GM19452 (cell line): ENCODE data around the gene SPIRE1.

Experiments used
- ATAC-seq: cut with Tn5 transposase; IDR thresholded peaks from one replicate; pipeline ENCODE4 v1.9.1; 2021; ENCODE audit not compliant: unreplicated experiment

SPIRE1 gene

GRCh38 chr18:12657684-12658425 lies at the start of gene SPIRE1:
Gene SPIRE1, minus strand, starts transcription at chr18:12658107. Its CDS starts 241 bp downstream, at chr18:12657866.
- ATAC-seq = peak; percentile 76

GRCh38 chr18:12703664-12704063 lies 45.8 kb upstream of the SPIRE1 start:
- ATAC-seq = no peak

GRCh38 chr18:12703096-12703567 lies 45.2 kb upstream of the SPIRE1 start:
- ATAC-seq = no peak

- peak; percentile 81 for ATAC-seq
These were observed 44.6 kb upstream of the SPIRE1 start, which contains the start of the genes CEP76 and PSMG2 for GRCh38 chr18:12702221-12703095. Gene CEP76, minus strand, starts transcription at chr18:12702723. Its CDS starts 175 bp downstream, at chr18:12702548. Gene PSMG2, plus strand, starts transcription at chr18:12703042. Its CDS starts 66 bp downstream, at chr18:12703108.

GRCh38 chr18:12701161-12701560 lies 43.3 kb upstream of the SPIRE1 start:
- no peak for ATAC-seq

- no peak for ATAC-seq
These were observed 41.8 kb upstream of the SPIRE1 start for GRCh38 chr18:12699747-12700146.

GRCh38 chr18:12694032-12694431 lies 36.1 kb upstream of the SPIRE1 start:
- ATAC-seq = no peak

GRCh38 chr18:12692206-12692605 lies 34.3 kb upstream of the SPIRE1 start:
- no peak for ATAC-seq

- no peak for ATAC-seq
These were observed 31.4 kb upstream of the SPIRE1 start for GRCh38 chr18:12689256-12689850.

GRCh38 chr18:12686100-12686499 lies 28.2 kb upstream of the SPIRE1 start:
- no peak for ATAC-seq

GRCh38 chr18:12679183-12679786 lies 21.4 kb upstream of the SPIRE1 start:
- ATAC-seq = no peak

- no peak for ATAC-seq
These were observed 10.1 kb upstream of the SPIRE1 start for GRCh38 chr18:12668041-12668440.

GRCh38 chr18:12659904-12660605 lies 2.1 kb upstream of the SPIRE1 start:
- ATAC-seq = no peak

- no peak for ATAC-seq
These were observed 675 bp upstream of the SPIRE1 start for GRCh38 chr18:12658426-12659138.

- ATAC-seq = peak; percentile 46
These were observed 796 bp downstream of the SPIRE1 start for GRCh38 chr18:12656938-12657683.

- ATAC-seq = no peak
These were observed 1.3 kb downstream of the SPIRE1 start for GRCh38 chr18:12656605-12656937.

- no peak for ATAC-seq
These were observed 2.9 kb downstream of the SPIRE1 start for GRCh38 chr18:12654971-12655370.

- no peak for ATAC-seq
These were observed 5.0 kb downstream of the SPIRE1 start for GRCh38 chr18:12652861-12653401.

- ATAC-seq = no peak
These were observed 6.3 kb downstream of the SPIRE1 start for GRCh38 chr18:12651651-12652050.
